CD14-positive monocyte (primary cell): ENCODE results near the gene ERBB4. TPM values are rescaled to one million over a fixed set of nuclear protein-coding genes. Genes with fewer than 3 reads are reported as not detected.

Experiments
- DNase-seq, 3 donors: peaks; one replicate each; pipeline ENCODE4 v3.0.0-alpha.2; 2011 to 2022
- H2AFZ ChIP-seq: 2 replicates; pipeline ENCODE4 v1.6.0; 2012; ENCODE audit warnings: mild to moderate bottlenecking, low read depth, low read length, inconsistent platforms; ENCODE audit not compliant: insufficient read depth, poor library complexity, severe bottlenecking
- H3K27ac ChIP-seq, 2 donors: 1 replicate in 1 of 2; 2 replicates in 1 of 2; pipeline ENCODE4 v1.5.1; 2012 to 2013; ENCODE audit warnings: low read length in 2 of 2, control low read depth in 1 of 2, inconsistent platforms in 1 of 2, low read depth in 1 of 2, mild to moderate bottlenecking in 1 of 2
- H3K27me3 ChIP-seq, 2 donors: one replicate each; pipeline versions ENCODE4 v1.6.0 to v1.6.1; 2011 to 2013; ENCODE audit warnings: low read length in 2 of 2; ENCODE audit not compliant: control insufficient read depth in 2 of 2, insufficient read depth in 2 of 2
- H3K36me3 ChIP-seq, 2 donors: replicated peaks in 1 of 2; 1 replicate in 1 of 2; 2 replicates in 1 of 2; pipeline versions ENCODE4 v1.5.1 to v1.6.1; 2012 to 2013; ENCODE audit warnings: low read length in 2 of 2, control low read depth in 1 of 2, inconsistent platforms in 1 of 2, mild to moderate bottlenecking in 1 of 2; ENCODE audit not compliant: insufficient read depth in 2 of 2, control insufficient read depth in 1 of 2
- H3K4me1 ChIP-seq, 2 donors: 1 replicate in 1 of 2; 2 replicates in 1 of 2; pipeline versions ENCODE4 v1.5.1 to v1.6.1; 2012 to 2013; ENCODE audit warnings: low read length in 2 of 2, control low read depth in 1 of 2, inconsistent platforms in 1 of 2, mild to moderate bottlenecking in 1 of 2, moderate library complexity in 1 of 2; ENCODE audit not compliant: insufficient read depth in 2 of 2, control insufficient read depth in 1 of 2
- H3K4me2 ChIP-seq: replicated peaks from 2 replicates; pipeline ENCODE3; 2012; ENCODE audit warnings: low read length, moderate library complexity, mild to moderate bottlenecking; ENCODE audit not compliant: poor library complexity, severe bottlenecking; ENCODE audit errors: extremely low read depth
- H3K4me3 ChIP-seq, 3 experiments: fragments of 200-600 bp in 1 of 3; sonication (generic) in 1 of 3; replicated peaks in 1 of 3; 1 replicate in 2 of 3; 2 replicates in 1 of 3; pipeline ENCODE4 v1.5.1; 2011 to 2013; ENCODE audit warnings: low read length in 3 of 3, mild to moderate bottlenecking in 3 of 3, control low read depth in 2 of 3, low read depth in 2 of 3, inconsistent platforms in 1 of 3, moderate library complexity in 1 of 3
- H3K79me2 ChIP-seq: 2 replicates; pipeline ENCODE4 v1.6.0; 2012; ENCODE audit warnings: mild to moderate bottlenecking, control low read depth, inconsistent platforms, low read length, moderate library complexity; ENCODE audit not compliant: insufficient read depth
- H3K9ac ChIP-seq: 2 replicates; pipeline ENCODE4 v1.6.0; 2017; ENCODE audit warnings: low read length, mild to moderate bottlenecking; ENCODE audit not compliant: insufficient read depth, poor library complexity, severe bottlenecking
- H3K9me3 ChIP-seq, 2 donors: replicated peaks in 1 of 2; 1 replicate in 1 of 2; 2 replicates in 1 of 2; pipeline versions ENCODE4 v1.5.1 to v1.6.1; 2012 to 2013; ENCODE audit warnings: low read length in 2 of 2, control low read depth in 1 of 2; ENCODE audit not compliant: control insufficient read depth in 1 of 2, insufficient read depth in 1 of 2
- H4K20me1 ChIP-seq: 2 replicates; pipeline ENCODE4 v1.6.0; 2012; ENCODE audit warnings: mild to moderate bottlenecking, low read length, control low read depth, moderate library complexity; ENCODE audit not compliant: insufficient read depth
- H3K27ac Mint-ChIP-seq, 7 donors: one replicate each; pipeline ENCODE4 v1.8.0; 2020; ENCODE audit warnings: mild to moderate bottlenecking in 7 of 7, mixed read lengths in 7 of 7, moderate library complexity in 6 of 7, inconsistent platforms in 2 of 7
- H3K27me3 Mint-ChIP-seq, 3 donors: one replicate each; pipeline ENCODE4 v1.8.0; 2021 to 2022; ENCODE audit warnings: low read depth in 3 of 3, mild to moderate bottlenecking in 3 of 3, mixed read lengths in 3 of 3, moderate library complexity in 3 of 3, inconsistent platforms in 1 of 3
- H3K36me3 Mint-ChIP-seq, 2 donors: one replicate each; pipeline ENCODE4 v1.8.0; 2020; ENCODE audit warnings: mixed read lengths in 2 of 2, inconsistent platforms in 1 of 2, mild to moderate bottlenecking in 1 of 2
- H3K4me1 Mint-ChIP-seq: one replicate; pipeline ENCODE4 v1.8.0; 2020; ENCODE audit warnings: mild to moderate bottlenecking, mixed read lengths
- H3K4me3 Mint-ChIP-seq, 2 donors: one replicate each; pipeline ENCODE4 v1.8.0; 2020; ENCODE audit warnings: mild to moderate bottlenecking in 2 of 2, mixed read lengths in 2 of 2, moderate library complexity in 1 of 2
- H3K9me3 Mint-ChIP-seq, 7 donors: one replicate each; pipeline ENCODE4 v1.8.0; 2020 to 2022; ENCODE audit warnings: mixed read lengths in 7 of 7, mild to moderate bottlenecking in 6 of 7, moderate library complexity in 6 of 7, inconsistent platforms in 2 of 7
- CTCF ChIP-seq: fragments of 200-600 bp; IDR thresholded peaks from one replicate; pipeline ENCODE4 v1.8.0; 2022; ENCODE audit warnings: antibody characterized with exemption, mild to moderate bottlenecking
- WGBS: methylation state at CpG from one replicate; pipeline ENCODE4 v1.1.5; 2013; ENCODE audit warnings: missing lambda C conversion rate; ENCODE audit not compliant: insufficient coverage; 5-methylcytosine and 5-hydroxymethylcytosine counted together
- intact Hi-C, 2 donors: fragments of 100-400 bp; cut with micrococcal nuclease; formaldehyde crosslinking; loops; one replicate each; pipeline versions ENCODE4 v1.15.0 to v1.15.1; 2023
- polyA plus RNA-seq, 3 donors: library from polyadenylated mRNA; depleted of rRNA in 1 of 3; unstranded in 2 of 3; stranded (reverse) in 1 of 3; fragments of 300-500 nt in 2 of 3; fragments of >200 nt in 1 of 3; fragmentation: Illumina TruSeq in 2 of 3; gene quantifications; 1 replicate in 2 of 3; 2 replicates in 1 of 3; pipeline ENCODE4 v1.2.3, GENCODE V29; 2012 to 2021

ERBB4 gene
- polyA plus RNA-seq, 3 donors = not detected

- Histone ChIP-seq H2AFZ (no peak overlapping the region), H3K9ac (no peak overlapping the region), H3K9me3 (no peaks in the 10 kb centered on the region), H3K4me3 (no peak overlapping the region), H3K79me2 (no peaks in the 10 kb centered on the region), H4K20me1 (no peaks in the 10 kb centered on the region), H3K27ac (no peak overlapping the region), H3K4me1 (no peaks in the 10 kb centered on the region), H3K4me2 (no peak overlapping the region), H3K36me3 (no peaks in the 10 kb centered on the region), H3K27me3 (peaks cover 0 to under 1% of the 10 kb centered on the region in 2 donors)
- no peak for DNase-seq
- Mint-ChIP-seq H3K36me3 (no peaks in the 10 kb centered on the region), H3K4me1 (no peaks in the 10 kb centered on the region), H3K27me3 (no peaks in the 10 kb centered on the region), H3K27ac (no peak overlapping the region), H3K9me3 (no peaks in the 10 kb centered on the region), H3K4me3 (no peak overlapping the region)
- no CpG with 5 or more reads among the region's 1 CpG for WGBS
- intact Hi-C loops = no loop called here
- no peak for TF ChIP-seq CTCF
These were observed 9.8 kb upstream of the ERBB4 start for GRCh38 chr2:212548455-212548819.

GRCh38 chr2:212547716-212548454 is 9.3 kb upstream of the ERBB4 start:
- no peak for TF ChIP-seq CTCF
- Mint-ChIP-seq H3K4me3 (no peak overlapping the region), H3K9me3 (no peaks in the 10 kb centered on the region)

More at GRCh38 chr2:212547716-212548454, 9.3 kb upstream of the ERBB4 start:
- DNase-seq = no peak
- Mint-ChIP-seq H3K4me1 (no peaks in the 10 kb centered on the region), H3K27ac (no peak overlapping the region), H3K27me3 (peaks cover 0 to 3% (median 0%) of the 10 kb centered on the region in 3 donors), H3K36me3 (no peaks in the 10 kb centered on the region)
- Histone ChIP-seq H3K4me3 (no peak overlapping the region), H3K27ac (no peak overlapping the region), H4K20me1 (no peaks in the 10 kb centered on the region), H3K79me2 (no peaks in the 10 kb centered on the region), H3K36me3 (no peaks in the 10 kb centered on the region), H2AFZ (no peak overlapping the region), H3K4me2 (no peak overlapping the region), H3K27me3 (peaks cover 0 to 3% of the 10 kb centered on the region in 2 donors), H3K4me1 (no peaks in the 10 kb centered on the region), H3K9me3 (no peaks in the 10 kb centered on the region), H3K9ac (no peak overlapping the region)
- intact Hi-C loops = no loop called here
